Activated T-cell treated with anti-CD3 and anti-CD28 coated beads, Interleukin-2, amount 50 U/mL, for 1 hour (primary cell): Measurements from ENCODE around the gene ADI1.
A peak's percentile ranks its signal among the peaks of the same experiment; 100 is the strongest.
"Not testable (repeated sequence)": the region's sequence is repeated elsewhere in the genome, so short reads cannot be mapped to it uniquely, and the experiment has no call there.

Source experiments
- DNase-seq: peaks from one replicate; pipeline ENCODE4 v3.0.0-alpha.2; 2020

The ADI1 gene

DNA sequence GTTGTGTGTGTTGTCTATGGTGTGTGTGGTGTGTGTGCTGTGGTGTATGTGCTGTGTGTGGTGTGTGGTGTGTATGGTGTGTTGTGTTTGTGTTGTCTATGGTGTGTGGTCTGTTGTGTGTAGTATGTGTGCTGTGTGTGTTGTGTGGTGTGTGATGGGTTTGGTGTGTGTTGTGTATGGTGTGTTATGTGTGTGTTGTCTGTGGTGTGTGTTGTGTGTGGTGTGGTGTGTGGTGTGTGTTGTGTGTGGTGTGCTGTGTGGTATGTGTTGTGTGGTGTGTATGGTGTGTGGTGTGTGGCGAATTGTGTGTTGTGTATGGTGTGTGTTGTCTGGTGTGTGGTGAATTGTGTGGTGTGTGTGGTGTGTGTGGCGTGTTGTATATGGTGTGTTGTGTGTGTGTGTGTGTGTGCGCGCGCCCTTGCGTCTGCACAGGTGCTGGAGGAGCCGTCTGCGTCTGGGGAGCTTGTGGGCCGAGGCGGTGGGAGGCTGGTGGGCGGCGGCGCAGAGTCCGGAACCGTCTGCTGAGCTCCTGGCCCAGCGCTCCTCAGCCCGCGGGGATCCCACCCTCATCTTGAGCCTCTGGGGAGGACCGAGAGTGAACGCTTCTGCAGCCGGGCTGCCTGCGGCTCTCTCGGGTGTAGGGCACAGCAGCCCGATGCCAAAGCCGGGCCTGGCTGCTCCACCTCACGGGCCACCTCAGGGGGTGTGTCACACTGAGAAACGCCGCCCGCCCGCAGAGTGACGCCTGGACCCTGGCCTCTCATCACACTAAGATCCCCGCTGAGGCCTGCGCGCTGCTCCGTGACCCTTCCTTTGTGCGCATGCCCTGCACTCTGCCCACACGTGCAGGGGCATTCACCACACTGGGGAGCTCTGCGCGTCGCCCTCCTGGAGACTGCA, 8.8 kb upstream of the ADI1 start:
- DNase-seq = no peak

DNA sequence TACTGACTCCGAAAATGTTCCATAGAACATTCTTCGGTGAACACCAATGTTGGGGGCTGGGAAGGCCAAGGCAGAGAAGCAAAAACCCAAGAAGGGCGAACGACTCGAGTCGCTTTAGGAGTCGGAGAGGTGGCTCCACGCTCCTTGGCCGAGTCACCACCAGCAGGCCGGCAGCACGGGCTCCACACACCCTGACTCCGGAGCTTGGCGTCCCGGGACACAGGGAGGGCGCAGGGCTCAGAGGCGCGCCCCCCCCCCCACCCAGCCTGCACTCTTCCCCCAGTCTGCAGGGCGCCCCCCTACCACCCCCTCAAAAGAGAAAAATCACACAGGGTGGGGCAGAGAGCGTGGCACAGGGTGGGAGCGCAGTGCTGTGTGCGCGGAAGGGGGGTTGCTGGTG, 7.5 kb upstream of the ADI1 start:
- no peak for DNase-seq

DNA sequence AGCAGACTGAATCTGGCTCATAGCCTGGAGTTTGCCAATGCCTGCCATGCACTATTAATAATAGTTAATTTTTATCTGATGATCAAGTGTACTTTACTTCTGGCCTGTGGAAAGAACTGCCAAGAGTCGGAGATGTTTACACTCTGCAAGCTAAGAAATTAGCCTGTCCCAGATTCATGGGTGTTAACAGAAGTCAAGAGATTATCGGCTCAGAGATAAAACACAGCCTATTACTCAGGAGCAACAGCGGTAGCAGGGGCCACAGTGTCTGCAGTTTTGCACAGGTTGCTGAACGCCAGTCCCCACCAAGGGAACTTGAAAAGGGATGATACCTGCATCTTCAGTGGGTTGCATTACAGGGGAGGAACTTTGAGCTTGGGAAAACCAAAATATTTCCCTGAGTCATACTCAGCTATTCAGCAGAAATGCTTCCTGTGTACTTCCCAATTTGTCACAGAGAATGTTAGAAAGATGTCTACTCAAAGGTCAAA, 4.3 kb upstream of the ADI1 start:
- DNase-seq = no peak

DNA sequence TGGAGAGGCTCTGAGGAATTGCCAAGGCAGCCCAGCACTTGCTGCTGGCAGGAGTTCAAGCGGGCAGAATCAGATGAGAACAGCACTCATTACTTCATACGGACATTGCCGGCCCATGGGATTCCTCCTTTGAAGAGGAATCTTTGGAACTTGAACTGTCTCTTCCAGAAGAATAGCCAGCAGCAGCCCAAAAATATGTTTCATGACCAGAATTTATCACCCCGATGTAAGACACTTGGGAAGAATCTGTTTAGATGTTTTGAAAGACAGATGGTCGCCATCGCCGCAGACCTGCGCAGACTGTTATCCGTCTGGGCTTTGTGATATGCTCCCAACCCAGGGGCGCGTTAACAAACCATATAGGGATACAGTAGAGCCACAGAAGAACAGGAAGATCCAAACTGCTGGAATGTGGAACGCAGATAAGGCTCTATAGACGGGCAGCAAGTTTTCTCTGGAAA, 3.7 kb upstream of the ADI1 start:
- no peak for DNase-seq

DNA sequence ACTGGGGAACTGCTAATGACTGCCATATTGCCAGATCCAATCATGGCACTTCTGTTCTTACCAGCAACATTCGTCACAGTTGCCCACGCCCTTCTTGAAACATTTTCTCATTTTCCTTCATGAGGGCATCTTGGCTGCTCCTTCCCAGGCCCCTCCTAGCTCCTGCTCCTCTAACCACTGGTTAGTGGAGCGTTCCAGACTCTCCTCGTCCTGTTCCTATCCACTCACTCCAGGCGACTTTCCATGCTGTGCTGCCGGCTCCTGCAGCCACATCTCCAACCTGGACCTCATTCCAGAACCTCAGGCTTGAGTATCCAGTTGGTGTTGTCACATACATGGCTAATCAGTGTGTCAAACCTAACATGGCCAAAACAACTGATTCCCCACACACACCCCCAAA, 1.3 kb upstream of the ADI1 start:
- no peak for DNase-seq

DNA sequence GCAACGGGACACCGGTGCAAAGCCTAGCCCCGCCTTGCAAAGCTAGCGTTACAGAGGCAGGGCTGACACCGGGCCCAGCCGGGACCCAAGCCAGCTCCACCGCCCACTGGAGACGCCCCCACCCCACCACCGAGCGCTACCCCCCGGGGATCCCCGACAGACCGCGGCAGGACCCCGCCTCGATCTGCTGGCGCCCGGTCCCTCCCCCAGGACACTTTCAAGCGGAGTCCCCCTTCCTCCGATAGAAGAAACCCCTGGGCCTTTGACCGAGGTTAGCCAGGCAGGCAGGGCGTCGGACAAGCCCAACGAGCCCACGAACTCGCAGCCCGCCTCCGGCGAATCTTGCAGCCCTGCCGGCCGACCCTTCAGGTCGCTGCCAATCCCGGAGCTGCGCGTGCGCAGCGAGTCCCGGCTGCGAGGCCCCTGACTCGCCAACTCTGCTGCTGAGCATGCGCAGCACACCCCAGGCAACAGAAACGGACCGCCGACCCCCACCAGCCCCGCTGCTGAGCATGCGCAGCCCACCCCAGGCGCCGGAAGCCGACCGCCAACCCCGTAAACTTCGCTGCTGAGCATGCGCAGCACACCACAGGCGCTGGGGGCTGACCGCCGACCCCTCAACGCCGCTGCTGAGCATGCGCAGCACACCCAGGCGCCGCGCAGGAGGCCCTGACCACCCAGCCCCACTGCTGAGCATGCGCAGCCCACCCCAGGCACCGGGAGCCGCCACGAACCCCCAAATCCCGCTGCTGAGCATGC, 656 bp downstream of the ADI1 start:
- DNase-seq = peak; percentile 98

DNA sequence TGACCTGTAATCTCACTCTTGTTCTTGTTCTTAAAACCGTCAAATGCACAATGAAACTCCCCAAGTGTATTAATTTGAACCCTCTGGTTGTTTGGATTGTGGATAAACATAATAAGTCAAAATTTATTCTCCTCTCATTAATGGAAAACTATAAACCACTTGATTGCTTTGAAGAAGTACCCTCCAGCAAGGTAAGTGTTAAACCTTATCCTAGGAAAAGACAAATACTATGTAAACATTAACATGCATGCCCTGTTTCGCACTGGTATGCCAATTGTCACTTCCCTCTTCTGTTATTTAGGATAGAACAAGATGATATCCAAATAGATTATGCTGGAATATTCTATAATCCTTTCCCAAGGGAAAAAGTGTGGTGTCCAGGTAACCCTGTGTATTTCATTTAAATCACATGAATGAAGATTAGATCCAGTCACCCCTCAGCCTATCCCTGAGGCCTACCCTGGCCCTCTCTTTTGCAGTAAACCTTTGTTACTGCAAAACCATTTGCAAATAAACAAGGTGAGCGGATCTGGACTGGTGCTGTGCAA, 1.3 kb downstream of the ADI1 start:
- no peak for DNase-seq

DNA sequence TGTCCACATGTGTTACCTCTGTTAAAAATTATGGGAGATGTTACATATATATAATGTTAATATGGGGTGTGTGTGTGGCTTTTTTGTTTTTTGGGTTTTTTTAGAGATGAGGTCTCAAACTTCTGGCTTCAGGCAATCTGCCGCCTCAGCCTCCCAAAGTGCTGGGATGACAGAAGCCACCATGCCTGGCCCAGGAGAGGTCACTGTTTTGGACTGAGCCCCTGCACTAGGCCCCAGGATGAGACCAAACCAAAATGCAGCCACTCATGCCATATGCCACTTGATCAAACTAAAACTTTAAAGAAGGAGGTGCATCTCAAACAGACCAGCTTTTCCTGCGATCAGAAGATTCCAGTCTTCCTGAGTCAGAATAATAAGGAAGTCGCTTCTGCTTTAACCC, 2.5 kb downstream of the ADI1 start:
- DNase-seq = no peak

DNA sequence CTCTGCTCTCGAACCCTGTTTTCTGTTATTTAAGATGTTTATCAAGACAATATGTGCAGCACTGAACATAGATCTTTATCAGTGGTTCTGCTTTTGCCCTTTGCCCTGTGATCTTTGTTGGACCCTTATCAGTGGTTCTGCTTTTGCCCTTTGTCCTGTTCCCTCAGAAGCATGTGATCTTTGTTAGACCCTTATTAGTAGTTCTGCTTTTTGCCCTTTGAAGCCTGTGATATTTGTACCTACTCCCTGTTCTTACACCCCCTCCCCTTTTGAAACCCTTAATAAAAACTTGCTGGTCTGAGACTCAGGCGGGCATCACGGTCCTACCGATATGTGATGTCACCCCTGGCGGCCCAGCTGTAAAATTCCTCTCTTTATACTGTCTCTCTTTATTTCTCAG, 3.9 kb downstream of the ADI1 start:
- DNase-seq = not testable (repeated sequence)

DNA sequence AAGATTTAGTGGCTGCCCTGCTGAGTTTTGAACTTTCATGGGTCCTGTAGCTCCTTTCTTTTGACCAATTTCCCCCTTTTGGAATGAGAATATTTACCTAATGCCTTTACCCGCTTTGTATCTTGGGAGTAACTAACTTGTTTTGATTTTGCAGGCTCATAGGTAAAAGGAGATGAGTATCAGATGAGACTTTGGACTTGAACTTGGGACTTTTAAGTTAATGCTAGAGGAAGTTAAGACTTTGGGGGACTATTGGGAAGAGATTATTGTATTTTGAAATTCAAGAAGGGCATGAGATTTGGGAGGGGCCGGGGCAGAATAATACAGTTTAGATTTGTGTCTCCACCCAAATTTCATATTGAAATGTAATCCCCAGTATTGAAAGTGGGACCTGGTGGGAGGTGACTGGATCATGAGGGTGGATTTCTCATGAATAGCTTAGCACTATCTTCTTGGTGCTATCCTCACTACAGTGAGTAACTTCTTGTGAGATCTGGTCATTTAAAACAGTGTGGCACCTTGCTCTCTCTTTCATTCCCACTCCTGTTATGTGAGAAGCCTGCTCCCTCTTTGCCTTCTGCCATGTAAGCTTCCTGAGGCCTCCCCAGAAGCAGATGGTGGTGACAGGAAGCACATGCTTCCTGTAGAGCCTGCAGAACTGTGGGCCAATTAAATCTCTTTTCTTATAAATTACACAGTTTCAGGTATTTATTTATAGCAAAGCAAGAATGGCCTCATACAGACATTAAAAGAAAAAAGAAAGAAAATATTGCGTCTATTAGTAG, 6.1 kb downstream of the ADI1 start:
- no peak for DNase-seq

DNA sequence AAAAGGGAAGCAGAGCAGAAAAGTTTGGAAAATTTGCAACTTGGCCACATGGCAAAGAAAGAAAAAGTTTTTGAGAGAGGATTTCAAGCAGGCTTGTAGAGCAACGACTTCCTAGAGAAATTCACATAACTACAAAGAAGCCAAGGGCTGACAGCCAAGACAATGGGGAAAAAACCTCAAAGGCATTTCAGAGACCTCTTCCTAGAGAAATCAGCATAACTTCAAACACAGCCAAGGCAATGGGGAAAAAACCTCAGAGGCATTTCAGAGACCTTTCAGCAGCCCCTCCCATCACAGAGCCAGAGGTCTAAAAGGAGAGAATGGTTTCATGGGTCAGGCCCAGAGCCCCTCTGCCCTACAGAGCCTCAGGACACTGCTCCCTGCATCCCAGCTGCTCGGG, 7.2 kb downstream of the ADI1 start:
- no peak for DNase-seq

DNA sequence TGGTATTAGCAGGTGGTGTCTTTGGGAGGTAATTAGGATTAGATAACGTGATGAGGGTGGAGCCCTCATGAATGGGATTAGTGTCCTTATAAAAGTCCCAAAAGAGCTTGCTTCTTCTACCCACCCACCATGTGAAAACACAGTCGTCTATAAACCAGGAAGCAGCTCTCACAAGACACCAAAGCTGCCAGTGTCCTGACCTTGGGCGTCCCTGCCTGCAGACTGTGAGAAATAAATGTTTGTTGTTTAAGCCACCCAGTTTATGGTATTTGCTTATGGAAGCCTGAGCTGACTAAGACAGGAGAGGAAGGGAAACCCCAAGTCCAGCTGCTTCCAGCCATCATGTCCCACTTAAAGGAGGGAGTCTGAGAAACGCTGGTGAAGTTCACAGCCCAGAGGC, 13.6 kb downstream of the ADI1 start:
- DNase-seq = no peak

DNA sequence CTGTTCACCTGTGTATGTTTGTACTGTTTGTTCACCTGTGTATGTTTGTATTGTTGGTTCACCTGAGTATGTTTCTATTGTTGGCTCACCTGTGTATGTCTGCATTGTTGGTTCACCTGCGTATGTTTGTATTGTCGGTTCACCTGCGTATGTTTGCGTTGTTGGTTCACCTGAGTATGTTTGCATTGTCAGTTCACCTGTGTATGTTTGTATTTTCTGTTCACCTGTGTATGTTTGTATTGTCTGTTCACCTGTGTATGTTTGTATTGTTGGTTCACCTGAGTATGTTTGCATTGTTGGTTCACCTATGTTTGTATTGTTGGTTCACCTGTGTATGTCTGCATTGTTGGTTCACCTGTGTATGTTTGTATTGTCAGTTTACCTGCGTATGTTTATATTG, 14.6 kb downstream of the ADI1 start:
- DNase-seq = no peak

DNA sequence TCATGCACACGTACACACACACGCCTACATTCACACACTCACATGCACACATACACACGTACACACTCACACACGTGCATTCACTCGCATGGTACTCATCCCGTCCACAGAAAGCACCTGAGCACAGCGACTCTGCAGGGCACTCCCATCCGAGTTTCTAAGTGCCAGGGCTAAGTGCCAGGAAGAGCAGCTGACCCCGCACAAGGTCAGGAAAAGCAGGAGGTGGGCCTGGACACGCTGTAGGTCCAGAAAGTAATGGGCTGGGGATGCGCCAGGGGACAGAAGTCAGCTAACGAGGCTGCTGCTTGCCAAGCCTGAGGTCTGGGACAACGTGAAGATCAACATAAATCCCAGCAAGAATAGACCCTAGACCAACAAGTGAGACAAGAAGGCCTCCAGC, 15.8 kb downstream of the ADI1 start:
- DNase-seq = no peak

DNA sequence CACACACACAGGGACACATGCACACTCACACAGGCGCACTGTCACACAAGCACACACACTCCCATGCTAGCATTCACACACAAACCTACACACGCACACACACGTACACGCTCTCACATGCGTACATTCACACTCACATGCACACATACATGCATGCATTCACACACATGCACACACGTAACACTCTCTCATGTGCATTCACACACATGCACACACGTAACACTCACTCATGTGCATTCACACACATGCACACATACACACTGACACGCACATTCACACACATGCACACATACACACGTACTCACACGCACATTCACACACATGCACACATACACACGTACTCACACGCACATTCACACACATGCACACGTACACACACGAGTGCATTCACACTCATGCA, 16.3 kb downstream of the ADI1 start:
- DNase-seq = no peak

DNA sequence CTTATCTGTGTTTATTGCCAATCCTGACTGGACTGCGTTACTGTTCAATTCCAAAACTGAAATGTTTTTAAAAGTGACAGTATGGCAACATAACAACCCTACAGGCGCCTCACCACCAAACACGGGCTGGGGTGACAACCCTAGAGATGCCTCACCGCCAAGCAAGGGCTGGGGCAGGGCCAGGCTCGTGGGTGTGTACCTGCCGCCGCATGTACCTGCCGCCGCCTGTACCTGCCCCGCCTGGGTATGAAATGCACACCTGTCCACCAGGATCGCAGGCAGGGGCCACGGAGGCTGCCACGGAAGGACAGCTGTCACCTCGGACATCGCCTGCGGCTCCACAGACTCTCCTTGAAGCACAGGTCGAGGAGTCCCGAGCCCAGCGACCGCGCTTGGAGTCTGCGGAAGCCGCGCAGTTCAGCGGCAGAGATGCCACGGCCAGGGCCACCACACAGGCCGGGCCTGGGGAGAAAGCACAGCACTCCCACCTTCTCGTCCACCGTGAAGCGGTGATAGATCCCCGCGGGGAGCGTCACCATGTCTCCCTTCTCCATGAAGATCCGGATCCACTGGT, 18.9 kb downstream of the ADI1 start:
- no peak for DNase-seq

DNA sequence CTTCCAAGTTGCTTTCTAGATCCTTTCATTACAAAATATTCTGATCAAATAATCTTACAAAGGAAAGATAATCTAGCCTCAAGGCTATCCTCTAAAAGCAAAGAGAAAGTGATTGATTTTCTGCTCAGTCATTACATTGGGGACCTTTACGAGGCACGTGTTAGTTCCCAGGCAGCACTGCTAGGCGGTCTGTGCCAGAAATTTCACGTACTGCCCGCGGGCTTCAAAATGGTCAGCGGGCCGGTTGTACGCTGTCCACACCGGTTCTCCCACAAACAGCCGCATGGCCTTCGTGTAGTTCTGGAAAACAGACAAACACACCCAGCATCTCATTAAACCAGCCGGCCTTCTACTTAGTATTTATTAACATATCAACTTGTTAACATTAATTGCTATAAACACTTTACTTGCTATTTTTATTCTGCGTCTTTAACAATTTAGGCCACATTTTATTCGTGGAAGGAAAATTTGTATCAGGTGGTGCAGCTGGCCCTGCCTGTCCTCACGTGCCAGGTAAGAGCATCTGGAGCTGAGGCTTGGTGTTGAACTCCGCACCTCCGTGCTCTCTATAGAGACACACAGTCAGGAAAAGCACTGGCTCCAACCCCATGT, 20.4 kb downstream of the ADI1 start:
- DNase-seq = no peak

DNA sequence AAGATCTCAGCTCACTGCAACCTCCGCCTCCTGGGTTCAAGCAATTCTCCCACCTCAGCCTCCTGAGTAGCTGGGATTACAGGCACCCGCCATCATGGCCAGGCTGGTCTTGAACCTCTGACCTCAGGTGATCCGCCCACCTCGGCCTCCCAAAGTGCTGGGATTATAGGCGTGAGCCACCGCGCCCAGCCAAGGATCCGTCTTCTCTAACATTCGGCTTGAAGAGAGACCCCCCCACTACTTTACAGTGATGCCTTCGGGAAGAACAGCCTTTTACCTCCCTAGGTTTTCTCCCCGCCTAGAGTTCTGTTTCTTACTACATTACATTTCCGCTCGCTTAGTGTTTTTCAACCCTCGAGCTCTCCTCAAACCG, 22.6 kb downstream of the ADI1 start:
- DNase-seq = not testable (repeated sequence)

DNA sequence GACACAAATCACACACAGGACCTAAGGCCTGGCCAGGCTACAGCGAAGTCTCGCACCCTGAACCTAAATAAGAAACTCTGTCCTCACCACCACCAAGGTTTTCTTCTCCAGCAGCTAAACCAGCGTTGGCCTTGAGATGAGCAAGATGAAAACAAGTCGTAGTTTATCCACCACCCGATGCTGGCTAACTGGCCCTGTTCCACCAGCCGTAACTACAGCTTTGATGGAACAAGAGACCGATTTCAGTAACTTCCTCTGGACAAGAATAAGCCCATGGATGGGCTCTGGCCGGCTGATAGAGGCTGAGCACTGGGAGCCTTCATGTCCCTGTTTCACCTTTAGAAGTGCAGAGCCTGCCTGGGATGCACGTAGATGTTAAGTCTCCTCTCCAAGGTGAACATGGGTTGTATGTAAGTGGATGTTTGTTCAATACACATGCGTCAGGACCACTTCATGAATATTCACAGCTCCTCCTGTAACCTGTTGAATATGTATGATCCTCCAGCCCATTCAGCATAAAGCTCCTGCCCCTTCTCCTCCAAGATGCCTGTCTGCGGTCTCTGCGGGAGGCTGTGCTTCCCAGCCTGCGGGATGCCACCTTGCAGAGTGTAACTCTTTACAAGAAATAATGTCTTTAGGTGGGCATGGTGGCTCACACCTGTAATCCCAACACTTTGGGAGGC, 24.2 kb downstream of the ADI1 start:
- no peak for DNase-seq

DNA sequence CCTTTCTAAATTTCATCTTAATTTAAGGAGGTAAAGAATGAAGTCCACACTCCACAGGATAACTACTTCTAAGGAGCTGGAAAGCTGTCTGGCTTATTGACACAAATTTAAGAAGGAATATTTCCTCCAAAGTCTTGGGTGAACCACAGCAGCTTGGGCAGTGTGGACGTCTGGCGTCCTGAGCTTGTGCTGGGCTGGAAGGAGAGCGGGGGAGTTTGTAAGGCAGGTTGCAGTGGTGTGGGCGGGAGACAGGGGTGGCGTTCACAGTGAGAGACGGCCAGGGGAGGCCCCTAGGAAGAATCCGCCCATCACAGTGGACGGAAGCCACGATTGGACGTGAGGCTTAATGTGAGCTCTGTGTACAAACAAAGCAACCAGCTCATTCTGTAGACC, 25.7 kb downstream of the ADI1 start:
- DNase-seq = no peak

DNA sequence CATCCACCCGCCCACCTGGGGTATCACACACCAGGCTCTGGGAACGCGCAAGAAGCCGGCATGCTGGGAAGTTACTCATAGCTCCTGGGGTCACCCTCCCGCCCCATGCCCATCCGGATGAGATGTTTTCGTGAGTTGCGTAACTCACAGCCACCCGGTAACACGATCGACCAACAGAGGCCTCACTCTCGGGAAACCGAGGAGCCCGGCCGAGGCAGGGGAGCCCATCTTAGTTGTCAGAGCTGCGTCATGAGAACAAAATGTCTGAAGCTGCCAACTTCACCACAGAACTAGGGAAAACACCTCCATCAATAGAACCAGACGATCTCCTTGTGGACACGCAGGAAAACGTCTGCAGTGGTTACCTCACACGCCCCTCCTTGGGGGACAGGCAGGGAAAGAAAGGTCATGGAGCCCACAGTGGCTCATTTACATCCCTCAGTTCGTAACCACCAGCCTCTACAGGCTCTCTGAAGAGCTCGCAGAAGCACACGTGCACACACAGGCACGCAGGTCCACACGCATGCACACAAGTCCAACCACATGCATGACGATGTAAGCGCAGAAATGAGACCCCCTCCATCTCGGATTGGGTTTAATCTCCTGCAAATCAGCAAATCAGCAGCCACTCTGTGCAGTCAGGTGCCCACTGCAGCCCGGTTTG, 26.2 kb downstream of the ADI1 start:
- DNase-seq = no peak
